ENCODE measurements around the gene PACRG. TPM values are rescaled to one million over a fixed set of nuclear protein-coding genes. Genes with fewer than 3 reads are reported as not detected.
A peak's percentile ranks its signal among the peaks of the same experiment; 100 is the strongest.

Gene PACRG
- total RNA-seq, 1 donor from 2014 or later: 2.9 TPM

GRCh38 chr6:163132050-163132750 lies 404.4 kb downstream of the PACRG start:
- peak; percentile 3 for DNase-seq (ENCODE audit: low read depth)

GRCh38 chr6:163133017-163133416 lies 405.2 kb downstream of the PACRG start:
- no peak for DNase-seq (ENCODE audit: low read depth)

DNA sequence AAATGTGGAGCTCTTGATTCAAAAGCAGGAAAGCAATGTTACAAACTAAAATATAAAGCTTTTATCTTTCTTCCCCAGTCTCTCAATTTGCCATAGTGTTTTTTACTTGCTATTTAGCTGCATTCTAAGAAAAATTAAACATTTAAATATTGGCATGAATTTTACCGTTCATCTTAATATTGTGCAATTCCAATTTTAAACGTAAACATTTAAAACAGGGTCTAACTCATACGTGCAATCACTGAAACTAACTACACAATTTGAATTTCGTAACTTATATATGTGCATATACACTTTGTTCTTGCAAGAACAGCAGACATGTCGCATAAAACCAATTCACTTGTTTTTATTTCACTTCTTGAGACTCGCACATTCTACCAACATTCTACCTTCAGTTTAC lies 405.9 kb downstream of the PACRG start:
- DNase-seq (ENCODE audit: low read depth): no peak

- no peak for DNase-seq (ENCODE audit: low read depth)
Observed at GRCh38 chr6:163136681-163137397, 409.1 kb downstream of the PACRG start.

GRCh38 chr6:163137398-163137881 lies 409.7 kb downstream of the PACRG start:
- no peak for DNase-seq (ENCODE audit: low read depth)

DNA sequence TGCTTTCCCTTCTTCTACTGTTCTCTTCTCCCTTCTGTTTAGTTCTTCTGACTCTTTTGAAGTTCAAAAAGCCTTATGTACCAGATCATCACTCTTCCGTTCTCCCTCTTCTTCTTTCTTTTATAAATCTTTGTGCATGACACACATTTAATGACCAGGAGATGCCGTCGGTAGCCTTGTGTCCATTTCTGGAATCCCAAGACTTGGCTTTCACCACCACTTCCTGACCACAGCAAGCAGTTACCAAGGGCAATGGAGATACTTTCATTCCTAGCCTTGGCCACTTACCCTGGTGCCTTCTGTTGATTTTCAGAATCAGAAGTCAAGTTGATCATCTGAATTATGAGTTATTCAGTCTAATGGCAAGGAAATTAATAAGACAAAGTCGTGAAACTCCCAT lies 418.3 kb downstream of the PACRG start:
- DNase-seq (ENCODE audit: low read depth): peak; percentile 48

GRCh38 chr6:163147994-163148393 lies 420.2 kb downstream of the PACRG start:
- no peak for DNase-seq (ENCODE audit: low read depth)

- no peak for DNase-seq (ENCODE audit: low read depth)
Observed at GRCh38 chr6:163148451-163149278, 420.9 kb downstream of the PACRG start.

GRCh38 chr6:163149279-163149848 lies 421.6 kb downstream of the PACRG start:
- no peak for DNase-seq (ENCODE audit: low read depth)

DNA sequence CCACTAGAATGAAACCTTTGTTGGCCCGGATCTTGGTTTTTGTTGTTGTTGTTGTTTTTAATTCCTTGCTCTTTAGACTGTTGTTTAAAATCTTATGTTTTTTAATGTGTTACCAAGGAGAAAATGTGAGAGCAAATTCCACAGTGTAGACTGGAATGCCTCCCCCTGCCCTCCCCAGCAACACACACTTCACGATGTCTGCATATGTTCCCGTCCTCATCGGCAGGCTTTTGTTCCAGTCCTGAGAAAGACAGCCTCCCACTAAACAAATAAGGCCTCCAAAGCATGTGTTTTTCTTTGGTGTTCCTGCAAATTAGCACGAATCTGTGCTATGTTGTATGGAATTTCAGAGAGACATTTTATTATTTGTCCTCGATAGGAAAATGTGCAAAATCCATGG lies 423.4 kb downstream of the PACRG start:
- DNase-seq (ENCODE audit: low read depth): no peak

DNA sequence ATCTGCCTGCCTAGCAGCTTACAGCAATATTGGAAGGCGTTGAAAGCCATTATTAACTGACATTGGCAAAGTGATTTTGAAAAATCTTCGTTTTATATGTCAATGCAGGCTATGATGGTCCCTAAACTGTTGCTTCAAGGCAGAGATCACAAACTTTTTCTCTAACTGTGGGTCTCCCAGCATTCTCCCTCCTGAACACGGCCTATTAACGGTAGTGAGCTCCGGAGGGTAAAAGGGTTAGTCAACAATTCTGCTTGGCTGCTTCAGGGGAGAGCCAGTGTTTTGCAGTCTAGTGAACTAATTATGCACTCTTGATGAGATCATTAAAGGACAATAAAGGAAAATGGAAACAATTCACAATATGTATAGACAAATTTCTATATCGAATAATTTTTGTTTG lies 424.9 kb downstream of the PACRG start:
- no peak for DNase-seq (ENCODE audit: low read depth)

GRCh38 chr6:163159110-163159509 lies 431.3 kb downstream of the PACRG start:
- DNase-seq (ENCODE audit: low read depth): no peak

DNA sequence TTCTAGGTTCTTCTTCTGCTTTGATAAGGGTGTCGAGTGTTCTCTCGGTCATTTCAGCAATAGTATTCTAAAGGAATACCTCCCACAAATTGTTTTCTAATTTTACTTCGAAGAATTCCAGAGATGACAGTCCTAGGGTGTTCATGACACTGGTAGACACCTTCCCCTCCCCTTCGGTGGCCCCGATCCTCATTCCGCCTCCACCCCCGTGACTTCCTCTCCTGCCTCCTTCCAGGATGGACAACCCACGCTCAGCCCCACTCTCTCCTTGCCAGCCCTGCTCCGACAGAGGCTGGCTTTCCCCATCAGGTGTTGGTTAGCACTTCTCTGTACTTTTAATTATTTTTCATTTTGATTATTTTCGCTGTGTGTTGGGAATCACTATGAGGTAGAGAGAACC lies 431.9 kb downstream of the PACRG start:
- DNase-seq (ENCODE audit: low read depth): no peak

DNA sequence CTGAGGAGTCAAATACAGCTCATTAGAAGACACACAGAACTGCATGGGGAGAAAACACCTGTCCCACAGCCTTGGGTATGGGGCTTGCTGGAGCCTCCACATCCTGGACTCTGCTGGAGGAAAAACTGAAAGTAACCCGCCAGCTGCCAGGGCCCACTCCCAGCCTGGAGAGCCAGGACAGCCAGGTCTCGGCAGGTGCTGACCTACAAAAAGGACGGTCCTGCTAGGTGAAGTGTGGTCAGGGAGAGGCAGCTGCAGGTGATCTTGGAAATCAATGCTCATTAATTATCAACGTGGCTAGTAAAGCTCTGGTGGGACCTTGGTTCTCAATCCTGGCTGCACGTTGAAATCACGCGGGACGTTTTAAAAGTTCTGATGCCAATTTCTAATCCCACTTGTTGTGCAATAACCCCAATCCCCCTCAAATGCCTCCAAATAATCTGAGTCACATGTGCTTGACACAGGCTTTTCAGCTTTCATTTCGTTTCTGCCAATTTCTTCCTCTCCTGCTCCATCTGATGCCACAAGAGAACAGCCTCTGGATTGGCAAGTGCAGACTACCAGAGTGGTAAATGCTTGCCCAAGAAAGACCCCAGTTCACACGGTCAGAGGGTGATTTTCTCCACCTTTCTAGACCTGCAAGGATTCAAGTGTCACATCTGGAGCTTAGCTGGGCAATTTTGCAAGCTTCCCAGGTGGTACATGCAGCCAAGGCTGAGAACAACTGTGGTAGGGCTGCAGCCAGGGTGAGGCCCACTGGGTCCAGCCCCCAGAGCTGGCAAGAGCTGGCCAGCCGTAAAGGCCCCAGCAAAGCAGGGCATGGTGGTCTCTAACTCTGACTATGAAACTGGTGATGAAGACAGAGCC lies 434.5 kb downstream of the PACRG start:
- no peak for DNase-seq (ENCODE audit: low read depth)

GRCh38 chr6:163162874-163163213 lies 435.1 kb downstream of the PACRG start:
- DNase-seq (ENCODE audit: low read depth): no peak

- DNase-seq (ENCODE audit: low read depth): no peak
Observed at GRCh38 chr6:163164175-163164900, 436.6 kb downstream of the PACRG start.

- DNase-seq (ENCODE audit: low read depth): no peak
Observed at GRCh38 chr6:163165155-163165910, 437.6 kb downstream of the PACRG start.

- DNase-seq (ENCODE audit: low read depth): no peak
Observed at GRCh38 chr6:163165922-163166321, 438.1 kb downstream of the PACRG start.

GRCh38 chr6:163166507-163166906 lies 438.7 kb downstream of the PACRG start:
- no peak for DNase-seq (ENCODE audit: low read depth)
